ENCODE measurements around the gene IL1RAPL2. TPM values are rescaled to one million over a fixed set of nuclear protein-coding genes. Genes with fewer than 3 reads are reported as not detected.

IL1RAPL2 gene
- total and polyA plus RNA-seq, 2 of the 4 experiments (the other 2 are of a cell fraction) = 0.03 TPM; not detected in 1

- Histone ChIP-seq H3K23ac (ENCODE audit: low read depth, low read length) (no peak overlapping the region), H3K18ac (ENCODE audit: low read depth, low read length) (no peak overlapping the region), H3K27ac (ENCODE audit: insufficient read depth, low read length) (no peak overlapping the region), H4K91ac (ENCODE audit: insufficient read depth, low read depth, low read length) (no peak overlapping the region), H4K5ac (ENCODE audit: low read depth, low read length) (no peak overlapping the region), H3K4me2 (ENCODE audit: low read depth, low read length) (no peak overlapping the region), H3K9me3 (ENCODE audit: control insufficient read depth, insufficient read depth, low read length) (no peaks in the 10 kb centered on the region), H2AK9ac (replicated peaks; ENCODE audit: low read depth, low read length, poor library complexity) (no peak overlapping the region), H3K4me3 (ENCODE audit: insufficient read depth, low read depth, low read length) (no peak overlapping the region), H3K36me3 (ENCODE audit: control insufficient read depth, insufficient read depth, low read length) (no peaks in the 10 kb centered on the region), H3K27me3 (ENCODE audit: control insufficient read depth, insufficient read depth, low read length) (peaks cover 2% of the 10 kb centered on the region; the same call in 1 of the 2 replicates), H2BK15ac (ENCODE audit: low read depth, low read length) (no peak overlapping the region), H3K56ac (ENCODE audit: extremely low read depth, insufficient read depth, low read length) (no peak overlapping the region), H3K79me1 (ENCODE audit: low read depth in 1 of 2, low read length in 2 of 2) (no peaks in the 10 kb centered on the region), H2AFZ (replicated peaks; ENCODE audit: low read length, poor library complexity) (no peak overlapping the region), H3K4me1 (ENCODE audit: control insufficient read depth, insufficient read depth, low read length) (no peaks in the 10 kb centered on the region), H2BK20ac (ENCODE audit: low read depth, low read length) (no peak overlapping the region), H4K8ac (ENCODE audit: low read depth in 2 of 2, low read length in 2 of 2) (no peak overlapping the region), H4K20me1 (ENCODE audit: insufficient read depth, low read length) (no peaks in the 10 kb centered on the region), H3K14ac (replicated peaks; ENCODE audit: low read depth, low read length) (no peak overlapping the region), H3K9me1 (ENCODE audit: insufficient read depth, low read length) (no peaks in the 10 kb centered on the region), H2BK5ac (ENCODE audit: low read depth, low read length, poor library complexity, severe bottlenecking) (no peak overlapping the region), H2BK120ac (ENCODE audit: low read depth, low read length) (no peak overlapping the region), H3K4ac (ENCODE audit: low read depth, low read length) (no peak overlapping the region), H2AK5ac (ENCODE audit: low read depth, low read length) (no peak overlapping the region), H3K9ac (ENCODE audit: low read depth, low read length) (no peak overlapping the region)
- ChIA-PET CTCF (no interaction called here), POLR2A (ENCODE audit: unreplicated experiment) (no interaction called here)
- intact Hi-C loops (cut with micrococcal nuclease) (no loop called here), in situ Hi-C loops (cut with MboI; ENCODE audit: low sequenced_read_pairs) (no loop called here), dilution Hi-C loops (cut with HindIII; ENCODE audit: low sequenced_read_pairs, unreplicated experiment) (no loop called here)
- ATAC-seq (ENCODE audit: low read depth) (no peak), DNase-seq (no peak)
- whole genome bisulfite sequencing, 2 experiments (ENCODE audit: extremely low coverage in 2 of 2, insufficient read length in 1 of 2) = 0% methylated on average over 1 of the region's 3 CpGs; no CpG with 5 or more reads in 1 of the 2 experiments
- no TSS peak for BruUV-seq (replicated peaks)
- TF ChIP-seq MXI1 (IDR thresholded peaks at IDR 0.05; ENCODE audit: borderline replicate concordance, low read depth, low read length) = no peak
These were observed 288.9 kb downstream of the IL1RAPL2 start for GRCh38 chrX:104854790-104855340.
